IMR-90 (cell line): ENCODE data around the gene ZBTB38. TPM values are rescaled to one million over a fixed set of nuclear protein-coding genes. Genes with fewer than 3 reads are reported as not detected.
A peak's percentile ranks its signal among the peaks of the same experiment; 100 is the strongest.

Experiments used
- MAFK ChIP-seq: IDR thresholded peaks from 2 replicates; pipeline ENCODE4 v1.6.1; 2012; ENCODE audit warnings: low read depth, low read length, improper control_type of control experiment
- RAD21 ChIP-seq: IDR thresholded peaks from 2 replicates; pipeline ENCODE4 v1.6.1; 2012; ENCODE audit warnings: low read length, improper control_type of control experiment
- polyA plus RNA-seq, 3 experiments: library from polyadenylated mRNA; depleted of rRNA; stranded (reverse); fragments of >200 nt; gene quantifications; 2 replicates each; pipeline ENCODE4 v1.2.3, GENCODE V29; 2012; ENCODE audit warnings: low replicate concordance in 1 of 3
- total RNA-seq: library from RNA; depleted of rRNA; stranded (reverse); fragments of >200 nt; gene quantifications from 2 replicates; pipeline ENCODE4 v1.2.3, GENCODE V29; 2012
- TF ChIP-seq, protein P1 (sequence below): fragments of 150-350 bp; IDR thresholded peaks from 2 replicates; pipeline ENCODE4 v1.6.1; 2017; ENCODE audit warnings: mild to moderate bottlenecking, antibody characterized with exemption, low read length, low read depth

ZBTB38 gene
- total and polyA plus RNA-seq, 2 of the 4 experiments (the other 2 are of a cell fraction): 44.9 to 274 TPM

- TF ChIP-seq, protein P1, sequence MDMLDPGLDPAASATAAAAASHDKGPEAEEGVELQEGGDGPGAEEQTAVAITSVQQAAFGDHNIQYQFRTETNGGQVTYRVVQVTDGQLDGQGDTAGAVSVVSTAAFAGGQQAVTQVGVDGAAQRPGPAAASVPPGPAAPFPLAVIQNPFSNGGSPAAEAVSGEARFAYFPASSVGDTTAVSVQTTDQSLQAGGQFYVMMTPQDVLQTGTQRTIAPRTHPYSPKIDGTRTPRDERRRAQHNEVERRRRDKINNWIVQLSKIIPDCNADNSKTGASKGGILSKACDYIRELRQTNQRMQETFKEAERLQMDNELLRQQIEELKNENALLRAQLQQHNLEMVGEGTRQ: no peak
- TF ChIP-seq RAD21: peak; percentile 28
- peak; percentile 63 for TF ChIP-seq MAFK
Observed at GRCh38 chr3:141366285-141367037, 1.8 kb upstream of the ZBTB38 start (continued).
